CD4-positive, alpha-beta T cell treated with Interleukin-10 for 1 hour (primary cell): Measurements from ENCODE around the gene RPL37A.

ENCODE experiments used
- DNase-seq: peaks from one replicate; pipeline ENCODE4 v3.0.0-alpha.2; 2020

Gene RPL37A

DNA sequence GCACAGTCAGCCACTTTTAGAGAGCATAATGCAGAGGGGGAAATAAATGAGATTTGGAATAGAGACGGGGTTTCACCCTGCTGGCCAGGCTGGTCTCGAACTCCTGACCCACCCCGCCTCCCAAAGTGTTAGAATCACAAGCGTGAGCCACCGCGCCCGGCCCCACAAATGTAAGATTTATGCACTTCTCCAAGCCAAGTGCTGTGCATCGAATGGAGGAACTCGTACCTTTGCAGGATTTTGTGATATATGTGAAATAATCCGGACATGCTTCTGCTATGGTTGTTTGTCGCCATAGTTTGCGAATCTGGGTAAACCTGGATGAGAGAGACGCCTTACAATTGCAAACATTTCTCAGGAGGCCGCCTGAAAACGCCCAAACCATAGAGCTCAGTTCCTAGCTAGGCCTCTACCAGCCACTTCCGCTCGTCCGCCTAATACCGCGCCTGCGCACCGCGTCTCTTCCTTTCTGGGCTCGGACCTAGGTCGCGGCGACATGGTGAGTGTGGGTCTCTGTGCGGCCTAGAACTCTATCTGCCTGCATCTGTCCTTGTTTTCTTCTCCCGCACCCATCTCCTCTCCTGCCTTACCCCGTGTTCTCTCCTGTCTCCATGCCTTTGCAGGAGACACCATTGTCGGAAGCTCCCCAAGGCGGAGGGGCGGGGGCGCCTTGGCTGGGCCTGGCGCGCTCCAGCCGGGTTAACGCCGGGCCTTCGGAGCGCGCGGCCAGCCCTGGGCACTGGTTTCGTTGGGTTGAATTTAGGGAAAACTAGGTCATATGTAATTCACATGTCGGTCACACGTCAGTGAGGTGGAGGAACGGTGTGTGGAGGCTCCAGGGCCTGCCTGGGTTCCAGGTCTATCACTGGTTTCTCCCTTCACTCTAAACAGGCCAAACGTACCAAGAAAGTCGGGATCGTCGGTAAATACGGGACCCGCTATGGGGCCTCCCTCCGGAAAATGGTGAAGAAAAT, at the start of gene RPL37A:
Gene RPL37A (plus strand): TSS at position 466 of the 974 bp plus-strand sequence. CDS start 31 bp downstream, at position 497.
- peak; percentile 93 for DNase-seq

DNA sequence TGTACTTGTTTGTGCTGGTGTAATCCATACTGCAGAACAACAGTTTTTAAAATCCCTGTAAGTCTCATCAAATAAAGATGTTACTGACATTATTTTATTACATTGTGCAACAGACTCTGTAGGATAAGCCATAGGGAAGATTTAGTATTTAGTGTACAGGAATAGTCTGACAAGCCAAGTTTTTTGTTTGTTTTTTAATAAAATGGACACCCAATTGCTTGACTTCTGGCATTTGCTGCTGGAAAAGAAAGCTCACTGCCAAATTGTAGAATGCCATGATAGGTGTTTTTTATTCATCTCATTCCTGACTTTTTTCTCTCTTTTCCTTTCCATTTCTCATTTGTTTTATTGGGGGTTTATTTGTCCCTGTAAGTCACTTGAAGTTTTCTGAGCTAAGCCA, 48.3 kb upstream of the RPL37A start:
- no peak for DNase-seq

GRCh38 chr2:216450784-216451183, 47.9 kb upstream of the RPL37A start:
- DNase-seq: no peak

DNA sequence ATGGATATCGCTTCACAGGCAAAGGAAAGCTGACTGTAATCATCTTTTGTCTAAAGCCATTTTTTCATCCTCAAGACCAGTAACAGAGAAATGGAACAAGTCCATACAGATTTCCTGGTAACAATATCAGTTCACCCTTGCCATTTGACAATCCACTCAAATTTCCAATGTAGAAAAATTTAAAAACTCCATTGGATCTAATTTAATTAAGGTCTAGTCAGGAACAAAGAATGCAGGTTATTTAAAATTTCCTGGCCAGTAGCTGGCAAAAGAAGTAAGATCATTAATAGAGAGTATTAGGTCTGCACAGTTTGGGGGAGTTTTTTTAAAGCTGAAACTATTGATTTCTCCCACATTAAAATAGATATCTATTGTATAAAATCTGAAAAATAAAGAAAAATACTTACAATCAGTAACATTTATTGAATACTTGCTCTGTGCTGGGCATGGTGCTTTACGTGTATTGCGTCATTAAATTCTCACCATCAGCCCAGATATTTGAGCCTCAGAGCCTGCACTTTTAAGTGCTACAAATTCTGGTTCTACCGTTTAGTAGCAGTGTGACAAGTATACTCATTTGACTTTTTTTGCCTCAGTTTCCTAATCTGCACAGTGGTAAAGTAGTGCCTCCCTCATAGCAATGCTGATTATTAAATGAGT, 44.6 kb upstream of the RPL37A start:
- DNase-seq: no peak

DNA sequence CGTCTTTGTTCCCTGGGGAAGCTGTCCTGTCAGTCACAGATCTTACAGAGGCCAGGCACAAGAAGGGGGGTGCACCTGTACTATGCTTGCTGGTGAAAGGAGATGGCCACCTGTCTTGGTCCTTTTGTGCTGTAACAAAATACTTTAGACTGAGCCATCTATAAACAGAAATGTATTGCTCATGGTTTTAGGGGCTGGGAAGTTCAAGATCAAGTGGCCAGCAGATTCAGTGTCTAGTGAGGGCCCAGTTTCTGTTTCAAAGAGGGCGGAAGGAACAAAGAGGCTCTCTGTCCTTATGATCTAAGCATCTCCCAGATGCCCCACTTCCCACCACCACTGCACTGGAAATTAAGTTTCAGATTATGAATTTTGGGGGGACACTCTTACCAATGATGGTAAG, 35.5 kb upstream of the RPL37A start:
- no peak for DNase-seq

- DNase-seq: no peak
Observed at GRCh38 chr2:216464104-216464720, 34.4 kb upstream of the RPL37A start.

- no peak for DNase-seq
Observed at GRCh38 chr2:216465579-216466195, 33.0 kb upstream of the RPL37A start.

GRCh38 chr2:216467845-216468244, 30.8 kb upstream of the RPL37A start:
- no peak for DNase-seq

DNA sequence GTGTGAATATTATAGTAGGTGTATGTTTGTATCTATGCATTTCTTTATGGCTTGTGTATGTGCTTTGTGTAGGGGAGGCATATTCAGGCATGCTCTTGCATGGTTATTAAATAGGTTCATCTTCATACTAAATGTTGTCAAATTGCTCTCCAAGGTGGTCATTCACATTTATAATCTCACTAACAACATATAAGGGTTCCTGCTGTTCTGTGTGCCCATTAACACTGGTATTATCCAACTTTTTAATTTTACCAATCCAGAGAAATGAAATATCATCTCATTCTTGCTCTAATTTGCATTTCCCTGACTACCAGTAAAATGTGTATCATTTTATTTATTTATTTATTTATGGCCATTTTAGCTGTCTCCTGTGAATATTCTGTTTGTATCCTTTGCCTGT, 29.0 kb upstream of the RPL37A start:
- DNase-seq: no peak

- no peak for DNase-seq
Observed at GRCh38 chr2:216473187-216473586, 25.5 kb upstream of the RPL37A start.

DNA sequence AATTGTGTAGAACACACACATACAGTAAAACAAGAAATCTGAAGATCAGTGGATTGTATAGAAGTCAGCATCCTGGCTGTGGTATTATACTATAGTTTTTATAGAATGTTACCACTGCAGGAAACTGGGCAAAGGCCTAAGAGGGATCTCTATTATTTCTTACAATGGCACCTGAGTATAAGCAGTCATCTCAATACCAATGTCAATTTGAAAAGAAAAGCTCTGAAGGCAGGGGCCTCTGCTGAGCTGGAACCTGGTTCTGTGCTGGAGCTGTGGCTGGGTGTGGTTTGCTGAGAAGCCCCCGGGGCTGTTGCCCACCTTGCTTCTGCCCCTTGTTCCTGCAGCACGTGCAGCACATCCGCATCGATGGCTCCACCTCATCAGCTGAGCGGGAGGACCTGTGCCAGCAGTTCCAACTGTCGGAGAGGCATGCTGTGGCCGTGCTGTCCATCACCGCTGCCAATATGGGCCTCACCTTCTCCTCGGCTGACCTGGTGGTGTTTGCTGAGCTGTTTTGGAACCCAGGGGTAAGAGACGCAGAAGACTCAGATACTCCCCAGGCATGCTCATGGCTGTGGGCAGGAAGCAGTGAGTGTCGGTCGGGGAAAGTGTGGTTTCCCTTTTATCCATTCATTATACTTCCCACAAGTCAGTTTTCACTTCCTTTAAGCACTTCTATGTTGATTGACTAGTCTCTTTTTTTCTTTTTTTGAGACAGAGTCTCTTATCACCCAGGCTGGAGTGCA, 23.5 kb upstream of the RPL37A start:
- DNase-seq: no peak

- DNase-seq: no peak
Observed at GRCh38 chr2:216475767-216476166, 22.9 kb upstream of the RPL37A start.

- DNase-seq: no peak
Observed at GRCh38 chr2:216477283-216478035, 21.2 kb upstream of the RPL37A start.

GRCh38 chr2:216478151-216478550, 20.5 kb upstream of the RPL37A start:
- no peak for DNase-seq

- DNase-seq: no peak
Observed at GRCh38 chr2:216478791-216479190, 19.9 kb upstream of the RPL37A start.

DNA sequence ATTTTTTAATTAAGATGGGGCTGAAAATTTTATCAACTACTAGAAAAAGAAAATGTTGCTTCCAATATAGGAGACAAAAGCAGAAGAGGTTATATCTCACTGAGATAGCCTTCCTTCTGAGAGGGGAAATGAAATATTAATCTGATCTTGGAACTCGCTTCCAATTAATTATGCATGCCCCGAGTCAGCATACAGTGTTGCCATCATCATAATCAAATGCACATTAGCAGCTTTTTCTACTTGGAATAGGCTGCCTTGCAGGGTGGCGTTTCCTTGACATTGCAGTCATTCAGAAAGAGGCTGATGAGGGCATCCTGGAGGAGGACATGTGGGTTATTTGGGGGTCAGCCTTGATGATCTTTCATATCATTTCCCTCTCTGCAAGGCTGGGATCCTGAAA, 18.4 kb upstream of the RPL37A start:
- no peak for DNase-seq

GRCh38 chr2:216482640-216483039, 16.0 kb upstream of the RPL37A start:
- DNase-seq: no peak

DNA sequence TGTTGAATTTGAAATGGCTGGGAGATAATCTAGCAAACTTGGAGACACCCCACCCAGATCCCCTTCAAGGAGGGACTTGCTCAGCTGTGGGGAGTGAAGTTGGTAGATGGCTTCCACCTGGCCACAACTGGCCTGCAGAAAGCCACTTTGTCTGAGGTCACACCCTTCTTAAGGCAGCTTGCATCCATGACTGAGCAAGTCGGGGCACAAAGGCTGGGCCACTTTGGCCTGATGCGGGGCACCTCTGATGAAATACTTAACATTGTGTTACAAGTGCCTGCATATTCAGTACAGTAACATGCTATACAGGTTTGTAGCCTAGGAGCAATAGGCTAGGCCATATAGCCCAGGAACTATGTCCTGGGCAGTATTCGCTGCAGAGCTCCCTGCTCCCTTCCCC, 13.4 kb upstream of the RPL37A start:
- DNase-seq: no peak

DNA sequence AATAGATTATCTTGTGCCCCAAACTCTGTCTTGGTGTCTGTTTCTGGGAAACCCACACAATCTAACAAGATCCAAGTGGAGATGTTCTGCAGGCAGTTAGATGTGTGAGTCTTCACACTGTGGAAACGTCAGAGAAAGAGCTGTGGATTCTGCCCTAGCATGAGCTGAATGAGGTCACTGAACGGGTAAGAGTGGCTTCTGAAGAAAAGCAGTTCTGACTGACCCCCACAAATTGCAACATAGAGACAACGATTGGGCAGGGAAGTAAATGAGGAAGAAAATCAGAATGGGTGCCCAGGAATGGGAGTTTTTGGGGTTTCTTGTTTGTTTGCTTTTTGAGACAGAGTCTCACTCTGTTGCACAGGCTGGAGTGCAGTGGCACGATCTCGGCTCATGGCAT, 12.9 kb upstream of the RPL37A start:
- no peak for DNase-seq

DNA sequence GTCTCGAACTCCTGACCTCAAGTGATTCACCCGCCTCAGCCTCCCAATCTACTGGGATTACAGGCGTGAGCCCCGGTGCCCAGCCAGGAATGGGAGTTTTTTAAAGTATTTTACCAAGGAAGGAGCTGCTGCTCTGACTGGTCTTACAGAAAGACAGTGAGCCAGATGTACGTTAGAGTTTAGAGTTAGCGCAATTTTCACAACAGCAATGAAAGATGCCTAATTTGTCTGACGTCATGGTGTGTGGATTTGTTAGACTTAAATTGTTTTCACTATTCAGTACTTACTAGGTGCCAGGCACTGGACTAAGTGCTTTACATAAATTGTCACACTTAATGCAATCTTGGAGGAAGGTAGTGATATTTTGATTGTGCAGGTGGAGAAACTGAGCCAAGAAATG, 12.4 kb upstream of the RPL37A start:
- no peak for DNase-seq

DNA sequence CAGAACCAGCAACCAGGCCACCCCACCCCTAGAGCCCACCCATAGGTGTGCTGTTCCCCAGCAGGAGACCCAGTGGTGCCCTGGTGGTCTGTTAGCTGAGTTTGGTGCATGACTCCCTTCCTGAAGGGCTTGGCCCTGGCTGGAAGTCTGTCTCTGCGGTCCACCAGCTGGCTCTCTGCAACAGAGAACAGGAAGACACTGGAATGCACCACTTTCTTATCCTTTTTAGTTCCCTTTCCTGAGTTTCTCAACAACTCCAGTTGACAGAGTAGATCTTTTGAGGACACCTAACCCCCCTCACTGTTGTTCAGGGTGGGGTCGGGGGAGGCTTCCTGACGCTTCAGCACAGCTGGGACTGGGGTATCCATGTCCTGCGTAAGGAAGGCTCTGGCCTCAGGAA, 11.9 kb upstream of the RPL37A start:
- no peak for DNase-seq

DNA sequence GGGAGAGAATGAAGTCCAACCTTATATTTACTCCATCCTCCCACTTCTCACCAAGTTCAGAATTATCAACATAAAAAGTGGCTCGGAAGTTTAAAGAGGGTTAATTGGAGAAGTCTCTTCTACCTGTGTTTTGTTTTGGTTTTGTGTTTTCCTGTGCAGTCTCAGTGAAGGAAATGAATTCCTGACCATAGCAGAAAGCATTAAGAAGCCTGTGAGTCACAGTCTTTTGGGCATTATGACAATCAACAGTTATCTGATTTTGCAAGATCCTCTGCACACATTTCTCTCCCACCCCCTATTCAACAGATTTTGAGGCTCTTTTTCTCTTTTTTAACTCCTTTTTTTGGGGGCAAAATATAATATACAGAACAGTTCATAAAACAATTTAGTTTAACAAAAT, 8.6 kb upstream of the RPL37A start:
- DNase-seq: no peak
